A549 treated with ZK216348 at 1 μM for 4 hours (cell line): ENCODE results near the gene SPDL1. TPM values are rescaled to one million over a fixed set of nuclear protein-coding genes. Genes with fewer than 3 reads are reported as not detected.

Experiments
- total RNA-seq: library from RNA; stranded (reverse); fragments of 200-300 nt; extraction: Qiagen RNA extraction; gene quantifications from 5 replicates; pipeline ENCODE4 v1.2.3, GENCODE V29; 2022; ENCODE audit warnings: low read depth

SPDL1 gene
- total RNA-seq = 64.0 to 106 TPM (median 75.9 TPM) in 5 replicates

GRCh38 chr5:169583424-169584220, at the start of gene SPDL1:
TSS of gene SPDL1 (plus strand) at chr5:169583773. CDS start at chr5:169588417, 4,644 bp downstream.

GRCh38 chr5:169637085-169637548, 53.5 kb downstream of the SPDL1 start, which contains the start of gene DOCK2:
TSS of gene DOCK2 (plus strand) at chr5:169637275. CDS start at chr5:169637327, 52 bp downstream.

Other genes starting within 250 kb of the SPDL1 start
- gene DOCK2, start 53.5 kb downstream of the SPDL1 start, total RNA-seq = 3.1 to 4.6 TPM (median 3.7 TPM) in 5 replicates